ENCODE results near the gene NLGN1. TPM values are rescaled to one million over a fixed set of nuclear protein-coding genes. Genes with fewer than 3 reads are reported as not detected.

Gene NLGN1
- total and polyA plus RNA-seq, 2 of the 8 experiments (the other 6 are each of a cell fraction or from before 2014, with no cell fraction given), result 7.8 to 14.8 TPM

DNA sequence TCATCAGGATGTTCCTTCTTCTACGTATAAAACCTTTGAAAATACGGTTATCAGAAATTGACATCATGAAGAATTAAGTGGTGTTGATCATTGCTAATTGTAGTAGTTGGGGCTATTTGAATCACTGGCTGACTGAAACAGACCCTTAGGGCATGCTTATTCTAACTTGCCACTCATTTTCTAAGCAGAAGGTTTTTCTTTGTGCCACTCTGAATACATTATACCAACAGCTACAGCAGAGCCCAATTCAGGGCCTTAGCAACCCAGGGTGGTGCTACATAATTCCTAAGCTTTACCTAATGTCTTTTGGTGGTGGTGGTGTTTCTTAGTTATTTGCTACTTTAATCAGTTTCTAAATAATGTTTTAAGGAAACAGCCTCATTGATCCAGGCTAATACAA, 524.2 kb downstream of the NLGN1 start:
- FAIRE-seq (no peak), DNase-seq (ENCODE audit: low read depth in 1 of 2, low spot score in 2 of 2) (no peak)
- Histone ChIP-seq H3K36me3 (ENCODE audit: control insufficient read depth in 2 of 4, insufficient read depth in 4 of 4, low read length in 3 of 4) (no peaks in the 10 kb centered on the region), H3K4ac (replicated peaks; ENCODE audit: insufficient read length, low read depth, low read length) (no peak overlapping the region), H4K5ac (ENCODE audit: insufficient read length, low read depth, low read length) (no peak overlapping the region), H2BK5ac (ENCODE audit: low read depth, low read length) (no peak overlapping the region), H2BK15ac (ENCODE audit: low read length) (no peak overlapping the region), H3K9ac (replicated peaks in 1 of 4; ENCODE audit: extremely low read depth in 1 of 4, low read depth in 3 of 4, low read length in 3 of 4) (no peak overlapping the region), H3K27ac (ENCODE audit: low read depth, low read length) (no peak overlapping the region), H2BK120ac (replicated peaks; ENCODE audit: low read depth, low read length) (no peak overlapping the region), H2AFZ (ENCODE audit: low read length) (no peak overlapping the region), H2BK12ac (ENCODE audit: low read depth, low read length) (no peak overlapping the region), H3K4me2 (ENCODE audit: insufficient read depth in 1 of 2, low read depth in 2 of 2, low read length in 2 of 2) (no peak overlapping the region), H3K56ac (replicated peaks; ENCODE audit: insufficient read length, low read depth, low read length) (no peak overlapping the region), H2BK20ac (ENCODE audit: low read length) (no peak overlapping the region), H3K27me3 (replicated peaks in 1 of 4; ENCODE audit: control insufficient read depth in 3 of 4, extremely low read depth in 1 of 4, insufficient read depth in 3 of 4, low read length in 3 of 4) (no peaks in the 10 kb centered on the region), H2AK5ac (ENCODE audit: low read depth, low read length) (no peak overlapping the region), H3K79me1 (ENCODE audit: low read depth, low read length) (no peaks in the 10 kb centered on the region), H3K79me2 (ENCODE audit: control insufficient read depth in 1 of 2, insufficient read depth in 2 of 2, low read length in 2 of 2) (no peaks in the 10 kb centered on the region), H4K8ac (ENCODE audit: extremely low read depth, insufficient read depth, low read length) (no peak overlapping the region), H3K23ac (ENCODE audit: insufficient read length) (no peak overlapping the region), H3K4me1 (replicated peaks in 1 of 4; ENCODE audit: control insufficient read depth in 3 of 4, insufficient read depth in 4 of 4, low read length in 3 of 4) (peaks cover 0 to 4% (median 0%) of the 10 kb centered on the region in 4 experiments; a peak in 1 of 7 replicates), H3K4me3 (ENCODE audit: extremely low read depth in 1 of 4, insufficient read depth in 2 of 4, low read depth in 3 of 4, low read length in 4 of 4) (no peak overlapping the region), H4K20me1 (replicated peaks in 1 of 2; ENCODE audit: control insufficient read depth in 1 of 2, insufficient read depth in 2 of 2, low read length in 2 of 2) (no peaks in the 10 kb centered on the region), H3K23me2 (ENCODE audit: low read depth, low read length) (no peaks in the 10 kb centered on the region), H3K18ac (ENCODE audit: extremely low read depth, low read length) (no peak overlapping the region), H3K14ac (ENCODE audit: insufficient read length) (no peak overlapping the region), H4K91ac (replicated peaks; ENCODE audit: insufficient read length, low read length) (no peak overlapping the region), H3K9me3 (ENCODE audit: insufficient read depth in 2 of 2, low read depth in 1 of 2, low read length in 1 of 2) (no peaks in the 10 kb centered on the region)
- POLR2A ChIA-PET (ENCODE audit: partially characterized antibody), result no interaction called here
- CTCF ChIA-PET (ENCODE audit: partially characterized antibody), result no interaction called here
- 92% methylated on average over 2 of the region's 2 CpGs; no CpG with 5 or more reads in 1 of the 2 experiments for WGBS, 2 experiments (ENCODE audit: extremely low coverage in 1 of 2, insufficient coverage in 1 of 2, insufficient read length in 1 of 2, insufficient replicate concordance in 2 of 2, low coverage in 1 of 2, low lambda C conversion rate in 2 of 2, missing lambda C conversion rate in 1 of 2)
- TF ChIP-seq SRF (IDR thresholded peaks at IDR 0.05; ENCODE audit: low read depth, low read length) (no peak), HDAC6 (IDR thresholded peaks at IDR 0.05; ENCODE audit: low read depth, low read length) (no peak)
